Adrenal gland (tissue), 5 donors: ENCODE measurements around the gene MYBPHL.

Source experiments
- CTCF ChIP-seq, 6 experiments: fragments of 450-650 bp in 4 of 6; fragments of 200-600 bp in 2 of 6; sonication (generic) in 1 of 6; IDR thresholded peaks; 1 replicate in 5 of 6; 2 replicates in 1 of 6; pipeline versions ENCODE4 v1.5.1 to v1.8.0; 2016 to 2021; ENCODE audit warnings: antibody characterized with exemption in 6 of 6, mild to moderate bottlenecking in 2 of 6, moderate library complexity in 1 of 6
- POLR2A ChIP-seq, 2 donors: fragments of 450-650 bp; IDR thresholded peaks; one replicate each; pipeline ENCODE4 v1.6.1; 2017; ENCODE audit warnings: antibody characterized with exemption in 2 of 2, mild to moderate bottlenecking in 2 of 2, moderate library complexity in 1 of 2
- donor health status: DM: no; HTN: no; CAD: no.

GRCh38 chr1:109314795-109315194, 8.0 kb upstream of the MYBPHL start:
- no peak for TF ChIP-seq CTCF (IDR thresholded peaks at IDR 0.05)
- TF ChIP-seq POLR2A (IDR thresholded peaks at IDR 0.05), result no peak
